NAMALWA (cell line): Measurements from ENCODE around the gene CHRNA1.

Experiments used
- DNase-seq: peaks from one replicate; pipeline ENCODE4 v3.0.0-alpha.2; 2015; ENCODE audit warnings: low spot score

Gene CHRNA1

GRCh38 chr2:174760845-174761473, 3.3 kb downstream of the CHRNA1 start:
- DNase-seq: no peak

GRCh38 chr2:174759381-174760065, 4.7 kb downstream of the CHRNA1 start:
- DNase-seq: no peak

- DNase-seq: no peak
Measured at GRCh38 chr2:174756743-174757142, 7.5 kb downstream of the CHRNA1 start.

- DNase-seq: no peak
Measured at GRCh38 chr2:174753038-174753633, 11.1 kb downstream of the CHRNA1 start.

DNA sequence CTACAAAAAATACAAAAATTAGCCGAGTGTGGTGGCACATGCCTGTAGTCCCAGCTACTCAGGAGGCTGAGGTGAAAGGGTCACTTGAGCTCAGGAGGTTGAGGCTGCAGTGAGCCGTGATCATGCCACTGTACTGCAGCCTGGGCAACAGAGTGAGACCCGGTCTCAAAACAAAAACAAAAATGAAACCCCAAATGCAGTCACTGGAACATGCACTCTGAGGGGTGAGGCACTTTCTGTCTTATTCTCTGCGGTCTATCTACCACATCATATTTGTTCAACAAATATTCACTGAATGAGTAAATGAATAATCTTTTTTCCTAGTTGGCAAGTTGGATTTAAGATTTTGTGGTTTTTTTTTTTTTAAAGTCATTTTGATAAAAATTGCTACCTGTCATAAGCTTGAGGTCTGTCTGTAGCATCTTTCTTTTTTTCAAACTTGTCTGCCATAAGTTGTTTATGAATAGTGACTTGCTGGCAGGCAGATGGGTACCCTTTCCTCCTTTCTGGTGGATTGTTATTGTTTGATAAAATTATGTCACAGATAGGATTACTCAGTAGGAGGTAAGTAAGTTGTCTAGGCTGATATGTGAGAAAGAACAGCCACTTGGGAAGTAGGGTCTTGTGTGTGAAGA, 11.8 kb downstream of the CHRNA1 start:
- DNase-seq: peak; percentile 33

DNA sequence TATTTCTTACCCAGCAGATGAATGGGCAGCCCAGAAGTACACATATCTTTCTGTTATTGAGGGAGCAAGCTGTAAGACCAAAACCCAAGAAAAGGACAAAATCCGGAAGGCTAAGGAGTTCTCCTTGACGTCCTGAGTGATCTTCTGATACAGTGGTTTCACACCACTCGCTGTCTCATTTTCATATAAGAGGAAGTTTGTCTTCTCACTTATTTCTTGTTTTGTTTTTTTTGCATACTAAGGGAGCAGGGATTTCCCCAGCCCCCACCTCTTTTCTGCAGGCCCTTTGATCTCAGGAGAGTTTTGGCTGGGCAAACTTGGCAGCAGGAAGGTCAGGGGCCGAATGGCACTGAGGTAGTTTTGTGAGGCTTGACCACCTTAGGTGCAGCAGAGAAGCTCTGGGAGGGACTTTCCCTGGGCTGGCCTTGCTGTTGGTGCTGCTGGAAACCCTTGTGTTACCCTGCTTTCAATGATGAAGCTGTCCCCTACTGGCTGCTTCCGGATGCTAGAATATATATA, 13.3 kb downstream of the CHRNA1 start:
- DNase-seq: peak; percentile 56

DNA sequence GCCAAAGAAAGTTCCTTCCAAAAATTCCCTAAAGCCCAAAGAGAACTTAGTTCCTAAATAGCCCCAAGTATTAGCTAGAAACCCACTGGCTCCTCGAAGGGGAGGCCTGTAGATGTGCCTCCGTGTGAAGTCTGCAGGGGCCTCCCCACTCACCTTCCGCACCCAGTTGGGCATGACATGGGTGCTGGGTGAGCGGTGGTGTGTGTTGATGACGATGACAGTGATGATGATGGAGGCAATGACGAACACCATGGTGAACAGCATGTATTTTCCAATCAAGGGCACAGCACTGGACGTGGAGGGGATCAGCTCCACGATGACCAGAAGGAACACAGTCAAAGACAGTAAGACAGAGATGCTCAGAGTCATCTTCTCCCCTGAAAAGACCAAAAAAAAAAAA, 14.5 kb downstream of the CHRNA1 start:
- DNase-seq: no peak

GRCh38 chr2:174748948-174749347, 15.3 kb downstream of the CHRNA1 start:
- peak; percentile 77 for DNase-seq

DNA sequence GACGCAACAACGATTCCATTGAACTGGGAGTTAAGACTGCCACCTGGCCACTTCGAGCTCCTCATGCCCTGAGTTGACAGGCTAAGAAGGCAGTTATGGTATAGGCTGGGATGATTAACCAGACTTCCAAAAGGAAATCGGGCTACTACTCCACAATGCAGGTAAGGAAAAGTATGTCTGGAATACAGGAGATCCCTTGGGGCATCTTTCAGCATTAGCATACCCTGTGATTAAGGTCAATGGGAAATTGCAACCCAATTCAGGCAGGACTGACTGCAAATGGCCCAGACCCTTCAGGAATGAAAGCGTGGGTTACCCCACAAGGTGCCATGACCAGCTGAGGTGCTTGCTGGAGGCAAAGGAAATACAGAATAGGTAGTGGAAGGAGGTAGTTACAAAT, 19.1 kb downstream of the CHRNA1 start:
- DNase-seq: no peak

DNA sequence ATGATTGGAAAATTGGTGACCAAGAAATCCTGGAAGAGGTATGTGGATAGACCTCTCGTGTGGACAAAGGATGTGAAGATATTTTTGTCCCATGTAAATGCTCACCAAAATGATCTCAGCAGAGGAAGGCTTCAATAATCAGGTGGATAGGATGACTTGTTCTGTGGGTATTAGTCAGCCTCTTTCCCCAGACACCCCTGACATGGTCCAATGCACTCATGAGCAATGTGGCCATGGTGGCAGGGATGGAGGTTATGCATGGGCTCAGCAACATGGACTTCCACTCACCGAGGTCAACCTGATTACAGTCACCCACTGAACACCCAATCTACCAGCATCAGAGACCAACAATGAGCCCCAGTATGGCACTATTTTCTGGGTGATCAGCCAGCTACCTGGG, 20.2 kb downstream of the CHRNA1 start:
- no peak for DNase-seq

- no peak for DNase-seq
Measured at GRCh38 chr2:174740721-174741120, 23.6 kb downstream of the CHRNA1 start.

GRCh38 chr2:174738841-174739240, 25.4 kb downstream of the CHRNA1 start:
- no peak for DNase-seq

DNA sequence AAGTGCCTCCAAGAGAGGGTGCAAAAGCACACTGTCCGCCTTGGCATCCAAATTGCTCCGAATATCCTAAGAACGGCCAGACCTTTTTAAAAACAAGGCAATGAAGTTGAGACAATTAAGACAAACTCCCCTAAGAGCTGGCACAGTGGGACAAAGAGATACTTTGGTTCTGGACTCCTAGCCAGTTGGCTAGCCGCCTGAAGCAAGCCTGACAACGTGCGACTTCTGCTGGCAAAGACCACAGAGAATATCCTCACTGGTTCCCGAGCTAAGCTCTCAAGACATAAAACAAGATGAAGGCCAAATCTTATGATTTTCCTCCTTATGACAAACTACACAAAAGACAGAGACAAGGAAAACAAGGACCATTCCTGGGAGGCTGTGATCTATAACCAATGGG, 32.7 kb downstream of the CHRNA1 start:
- no peak for DNase-seq

GRCh38 chr2:174730698-174731018, 33.6 kb downstream of the CHRNA1 start:
- no peak for DNase-seq

GRCh38 chr2:174729797-174730697, 34.2 kb downstream of the CHRNA1 start:
- no peak for DNase-seq

- DNase-seq: no peak
Measured at GRCh38 chr2:174728096-174728495, 36.2 kb downstream of the CHRNA1 start.

DNA sequence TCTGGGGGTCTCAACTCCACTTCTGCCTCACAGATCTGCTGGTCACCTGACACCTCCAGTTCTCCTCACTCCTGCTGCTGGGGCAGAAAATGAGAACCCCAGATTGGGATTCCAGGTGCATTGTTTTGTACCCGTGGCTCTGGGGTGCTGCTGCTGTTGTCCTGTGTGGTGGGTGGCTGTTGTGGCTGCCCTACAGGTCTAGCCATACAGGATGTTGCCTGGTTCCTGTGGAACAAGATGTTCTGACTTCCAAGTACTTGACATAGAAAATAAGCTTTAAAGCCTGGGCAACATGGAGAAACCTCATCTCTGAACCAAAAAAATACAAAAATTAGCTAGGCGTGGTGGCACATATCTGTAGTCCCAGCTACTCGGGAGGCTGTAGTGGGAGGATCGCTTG, 38.1 kb downstream of the CHRNA1 start:
- DNase-seq: no peak

DNA sequence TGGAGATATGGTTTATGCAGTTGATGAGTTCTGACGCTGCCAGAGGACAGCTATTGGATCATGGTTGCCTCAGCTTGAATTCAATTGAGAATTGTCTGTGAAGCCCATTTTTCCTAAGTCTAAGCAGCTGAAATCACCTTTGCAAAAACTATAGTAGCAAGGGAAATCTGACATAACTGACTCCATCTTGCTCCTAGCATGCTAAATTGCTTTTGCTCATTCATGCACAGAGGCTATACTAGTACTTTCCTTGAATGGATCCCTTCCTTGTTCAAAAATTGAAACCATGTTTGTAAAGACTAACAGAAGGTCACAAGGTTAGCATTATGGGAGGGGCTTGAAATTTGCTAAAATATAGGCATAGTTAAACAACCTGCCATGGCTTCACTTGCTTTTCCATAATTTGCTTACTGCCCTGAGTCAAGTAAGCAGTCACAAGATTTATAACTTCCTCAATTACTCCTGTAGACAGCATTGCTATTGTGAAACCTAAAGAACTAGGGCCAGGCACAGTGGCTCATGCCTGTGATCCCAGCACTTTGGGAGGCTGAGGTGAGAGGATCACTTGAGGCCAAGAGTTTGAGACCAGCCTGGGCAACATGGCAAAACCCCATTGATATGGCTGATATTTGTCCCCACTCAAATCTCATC, 41.2 kb downstream of the CHRNA1 start:
- no peak for DNase-seq

GRCh38 chr2:174719016-174719415, 45.3 kb downstream of the CHRNA1 start:
- DNase-seq: no peak

GRCh38 chr2:174718591-174718990, 45.7 kb downstream of the CHRNA1 start:
- no peak for DNase-seq

- no peak for DNase-seq
Measured at GRCh38 chr2:174717916-174718315, 46.4 kb downstream of the CHRNA1 start.
